ENCODE measurements around the gene PDZRN3. TPM values are rescaled to one million over a fixed set of nuclear protein-coding genes. Genes with fewer than 3 reads are reported as not detected.
A peak's percentile ranks its signal among the peaks of the same experiment; 100 is the strongest.

The PDZRN3 gene
- total and polyA plus RNA-seq, 2 experiments from 2014 or later, result 42.9 to 60.5 TPM

DNA sequence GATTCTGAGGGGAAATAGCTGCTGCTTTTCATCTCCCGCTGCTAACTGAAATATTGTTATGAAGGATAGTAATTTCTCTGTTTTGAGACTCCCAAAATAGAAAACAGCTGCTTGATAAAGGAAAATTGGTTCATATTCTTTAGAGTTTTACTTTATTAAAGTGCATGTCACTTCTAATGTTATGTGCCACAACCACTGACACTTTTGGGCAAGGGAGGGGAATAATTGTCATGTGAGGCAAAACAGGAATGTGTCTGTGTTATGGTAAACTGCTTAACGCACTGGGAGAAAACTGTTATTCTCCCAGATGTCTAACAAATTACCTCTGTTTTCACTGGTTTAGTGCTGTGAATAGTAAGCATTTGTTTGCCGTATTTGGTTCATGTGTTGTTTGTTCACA is 201.6 kb downstream of the PDZRN3 start:
- no peaks in the 10 kb centered on the region for H3K9me3 ChIP-seq (ENCODE audit: low read depth)
- no peaks in the 10 kb centered on the region for H3K27me3 ChIP-seq
- H3K9me2 ChIP-seq (replicated peaks; ENCODE audit: insufficient read depth), result no peaks in the 10 kb centered on the region
- no peak overlapping the region for H3K4me2 ChIP-seq
- no peak for TF ChIP-seq EZH2 (IDR thresholded peaks at IDR 0.05; ENCODE audit: borderline replicate concordance)
- TF ChIP-seq EZH2phosphoT487 (IDR thresholded peaks at IDR 0.05; ENCODE audit: low read depth, severe bottlenecking, unreplicated experiment), result no peak
- TF ChIP-seq CTCF (IDR thresholded peaks at IDR 0.05; ENCODE audit: poor library complexity), result no peak
- peaks cover 21% of the 10 kb centered on the region for H3K4me1 ChIP-seq (ENCODE audit: insufficient read depth)
- H3K4me3 ChIP-seq, result no peak overlapping the region
- WGBS (ENCODE audit: low lambda C conversion rate, missing lambda C conversion rate), result 70% methylated on average over 3 of the region's 3 CpGs
- no peaks in the 10 kb centered on the region for H3K36me3 ChIP-seq (replicated peaks; ENCODE audit: insufficient read depth, low read depth)
- H3K79me2 ChIP-seq, result peaks cover 66% of the 10 kb centered on the region
- H4K20me1 ChIP-seq (ENCODE audit: insufficient read depth, poor library complexity, severe bottlenecking), result peaks cover 22% of the 10 kb centered on the region
- H3K27ac ChIP-seq, result peak overlapping the region; percentile 25
- no peak for DNase-seq (ENCODE audit: low spot score)
- no peak overlapping the region for H2AFZ ChIP-seq

- WGBS (ENCODE audit: low lambda C conversion rate, missing lambda C conversion rate), result 67% methylated on average over 2 of the region's 2 CpGs
- no peak for TF ChIP-seq EZH2phosphoT487 (IDR thresholded peaks at IDR 0.05; ENCODE audit: low read depth, severe bottlenecking, unreplicated experiment)
- no peak for TF ChIP-seq EZH2 (IDR thresholded peaks at IDR 0.05; ENCODE audit: borderline replicate concordance)
- TF ChIP-seq CTCF (IDR thresholded peaks at IDR 0.05; ENCODE audit: poor library complexity), result no peak
- Histone ChIP-seq H4K20me1 (ENCODE audit: insufficient read depth, poor library complexity, severe bottlenecking) (peaks cover 20% of the 10 kb centered on the region), H3K9me2 (replicated peaks; ENCODE audit: insufficient read depth) (no peaks in the 10 kb centered on the region), H3K27me3 (no peaks in the 10 kb centered on the region), H3K4me3 (no peak overlapping the region), H3K79me2 (peaks cover 62% of the 10 kb centered on the region), H2AFZ (no peak overlapping the region), H3K4me2 (no peak overlapping the region), H3K27ac (peak overlapping the region; percentile 25), H3K9me3 (ENCODE audit: low read depth) (no peaks in the 10 kb centered on the region), H3K4me1 (ENCODE audit: insufficient read depth) (peaks cover 21% of the 10 kb centered on the region), H3K36me3 (replicated peaks; ENCODE audit: insufficient read depth, low read depth) (no peaks in the 10 kb centered on the region)
- no peak for DNase-seq (ENCODE audit: low spot score)
These were observed 202.2 kb downstream of the PDZRN3 start for GRCh38 chr3:73422571-73422970.

DNA sequence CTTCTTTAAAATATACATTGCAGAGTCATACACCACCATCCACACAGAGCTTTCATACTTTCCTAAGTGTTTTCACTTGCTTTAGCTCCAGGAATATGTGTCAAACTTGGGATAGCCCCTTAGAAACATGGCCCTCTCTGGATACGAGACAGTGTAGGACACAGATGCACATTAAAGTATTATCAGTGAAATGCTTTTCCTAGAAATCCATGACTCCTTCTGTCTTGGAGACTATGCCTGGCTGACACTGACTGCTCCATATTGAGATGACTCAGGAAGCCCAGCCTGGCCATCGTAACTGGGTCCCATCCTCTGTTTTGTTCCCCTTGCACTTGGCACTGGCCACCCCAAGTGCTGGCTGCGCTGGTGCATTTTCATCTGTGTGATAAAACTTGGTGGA is 204.8 kb downstream of the PDZRN3 start:
- no peaks in the 10 kb centered on the region for H3K9me3 ChIP-seq (ENCODE audit: low read depth)
- H4K20me1 ChIP-seq (ENCODE audit: insufficient read depth, poor library complexity, severe bottlenecking), result peaks cover 10% of the 10 kb centered on the region
- WGBS (ENCODE audit: low lambda C conversion rate, missing lambda C conversion rate), result 80% methylated on average over 3 of the region's 3 CpGs
- no peaks in the 10 kb centered on the region for H3K27me3 ChIP-seq
- no peaks in the 10 kb centered on the region for H3K36me3 ChIP-seq (replicated peaks; ENCODE audit: insufficient read depth, low read depth)
- TF ChIP-seq EZH2phosphoT487 (IDR thresholded peaks at IDR 0.05; ENCODE audit: low read depth, severe bottlenecking, unreplicated experiment), result no peak
- no peak for TF ChIP-seq CTCF (IDR thresholded peaks at IDR 0.05; ENCODE audit: poor library complexity)
- TF ChIP-seq EZH2 (IDR thresholded peaks at IDR 0.05; ENCODE audit: borderline replicate concordance), result no peak
- peaks cover 16% of the 10 kb centered on the region for H3K4me1 ChIP-seq (ENCODE audit: insufficient read depth)
- DNase-seq (ENCODE audit: low spot score), result no peak
- H3K9me2 ChIP-seq (replicated peaks; ENCODE audit: insufficient read depth), result no peaks in the 10 kb centered on the region
- H3K4me2 ChIP-seq, result no peak overlapping the region
- H3K79me2 ChIP-seq, result peaks cover 45% of the 10 kb centered on the region
- H2AFZ ChIP-seq, result no peak overlapping the region
- peak overlapping the region; percentile 53 for H3K27ac ChIP-seq
- H3K4me3 ChIP-seq, result no peak overlapping the region
